HEK293 (cell line): ENCODE measurements around the gene TTC33.

Experiments
- CTCF ChIA-PET: fragments of 350-600 bp; formaldehyde crosslinking; extraction: SDS; loops from one replicate; lab custom pipeline; 2021; ENCODE audit warnings: antibody characterized with exemption; lab: Yijun Ruan, JAX
- POLR2A ChIA-PET: fragments of 300-600 bp; formaldehyde crosslinking; extraction: SDS; loops from one replicate; lab custom pipeline; 2020; ENCODE audit warnings: antibody characterized with exemption, inconsistent platforms; lab: Yijun Ruan, JAX
- H3K27ac ChIP-seq: fragments of 200-500 bp; sonication (Bioruptor generic); 2 replicates; pipeline ENCODE4 v1.5.1; 2014; ENCODE audit warnings: low read depth, low read length, control low read depth, inconsistent platforms; ENCODE audit errors: extremely low read depth
- H3K36me3 ChIP-seq, 2 experiments: fragments of 200-500 bp in 1 of 2; sonication (Bioruptor generic) in 1 of 2; 1 replicate in 1 of 2; 2 replicates in 1 of 2; pipeline ENCODE4 v1.5.1; 2014 to 2017; ENCODE audit warnings: inconsistent platforms in 2 of 2, low read length in 2 of 2; ENCODE audit not compliant: control insufficient read depth in 2 of 2, insufficient read depth in 1 of 2
- H3K4me1 ChIP-seq: fragments of 200-500 bp; sonication (Bioruptor generic); 2 replicates; pipeline ENCODE4 v1.5.1; 2014; ENCODE audit warnings: mild to moderate bottlenecking, low read length, inconsistent platforms; ENCODE audit not compliant: control insufficient read depth, insufficient read depth
- H3K4me3 ChIP-seq: 2 replicates; pipeline ENCODE4 v1.5.1; 2011; ENCODE audit warnings: low read depth, mild to moderate bottlenecking, control low read depth, low read length, moderate library complexity
- H3K9me3 ChIP-seq: fragments of 200-500 bp; sonication (Bioruptor generic); 2 replicates; pipeline ENCODE4 v1.5.1; 2014; ENCODE audit warnings: low read depth, low read length, inconsistent platforms; ENCODE audit not compliant: control insufficient read depth, insufficient read depth
- ATF2 ChIP-seq: fragments of 450-650 bp; formaldehyde crosslinking; IDR thresholded peaks from 2 replicates; pipeline ENCODE4 v1.5.1; 2016; ENCODE audit warnings: missing biosample characterization, missing genetic modification characterization, low read depth
- GLIS1 ChIP-seq: fragments of 450-650 bp; formaldehyde crosslinking; IDR thresholded peaks from 2 replicates; pipeline ENCODE4 v1.5.1; 2016; ENCODE audit warnings: missing biosample characterization, missing genetic modification characterization
- PRDM1 ChIP-seq: fragments of 450-650 bp; formaldehyde crosslinking; IDR thresholded peaks from 2 replicates; pipeline ENCODE4; 2016; ENCODE audit warnings: missing biosample characterization, missing genetic modification characterization
- SETDB1 ChIP-seq: IDR thresholded peaks from one replicate; pipeline ENCODE4 v1.6.1; 2017; ENCODE audit warnings: mild to moderate bottlenecking, low read length, moderate library complexity, mixed read lengths; ENCODE audit not compliant: insufficient read length
- WT1 ChIP-seq: fragments of 450-650 bp; formaldehyde crosslinking; IDR thresholded peaks from 2 replicates; pipeline ENCODE4 v1.5.1; 2016; ENCODE audit warnings: missing biosample characterization, missing genetic modification characterization
- YY2 ChIP-seq: fragments of 450-650 bp; formaldehyde crosslinking; IDR thresholded peaks from 2 replicates; pipeline ENCODE4 v1.5.1; 2016; ENCODE audit warnings: missing biosample characterization, missing genetic modification characterization
- ZBTB21 ChIP-seq: fragments of 450-650 bp; formaldehyde crosslinking; IDR thresholded peaks from 2 replicates; pipeline ENCODE4 v1.5.1; 2017; ENCODE audit warnings: missing biosample characterization, missing genetic modification characterization
- ZBTB6 ChIP-seq: fragments of 450-650 bp; formaldehyde crosslinking; IDR thresholded peaks from 2 replicates; pipeline ENCODE4 v1.5.1; 2017; ENCODE audit warnings: missing biosample characterization, missing genetic modification characterization
- ZIC2 ChIP-seq: fragments of 450-650 bp; formaldehyde crosslinking; IDR thresholded peaks from 2 replicates; pipeline ENCODE4 v1.5.1; 2016; ENCODE audit warnings: missing biosample characterization, missing genetic modification characterization
- ZNF132 ChIP-seq: fragments of 450-650 bp; formaldehyde crosslinking; IDR thresholded peaks from 2 replicates; pipeline ENCODE4 v1.5.1; 2017; ENCODE audit warnings: missing biosample characterization, missing genetic modification characterization, borderline replicate concordance
- ZNF202 ChIP-seq: fragments of 450-650 bp; formaldehyde crosslinking; IDR thresholded peaks from 2 replicates; pipeline ENCODE4 v1.5.1; 2016; ENCODE audit warnings: missing biosample characterization, missing genetic modification characterization, borderline replicate concordance
- ZNF26 ChIP-seq: fragments of 450-650 bp; formaldehyde crosslinking; IDR thresholded peaks from 2 replicates; pipeline ENCODE4 v1.5.1; 2016; ENCODE audit warnings: missing biosample characterization, missing genetic modification characterization
- ZNF280D ChIP-seq: fragments of 450-650 bp; formaldehyde crosslinking; IDR thresholded peaks from 2 replicates; pipeline ENCODE4 v1.5.1; 2016; ENCODE audit warnings: missing biosample characterization, missing genetic modification characterization
- ZNF341 ChIP-seq: fragments of 450-650 bp; formaldehyde crosslinking; IDR thresholded peaks from 2 replicates; pipeline ENCODE4; 2016; ENCODE audit warnings: low read depth, missing biosample characterization, missing genetic modification characterization
- ZNF433 ChIP-seq: fragments of 450-650 bp; formaldehyde crosslinking; IDR thresholded peaks from 2 replicates; pipeline ENCODE4 v1.5.1; 2016; ENCODE audit warnings: missing biosample characterization, missing genetic modification characterization, low read depth
- ZNF513 ChIP-seq: fragments of 450-650 bp; IDR thresholded peaks from 2 replicates; pipeline ENCODE4 v1.5.1; 2018; ENCODE audit warnings: missing biosample characterization, missing genetic modification characterization
- ZNF549 ChIP-seq: fragments of 450-650 bp; IDR thresholded peaks from 2 replicates; pipeline ENCODE4 v1.5.1; 2018; ENCODE audit warnings: missing biosample characterization, missing genetic modification characterization, mild to moderate bottlenecking, inconsistent platforms, moderate library complexity
- ZNF558 ChIP-seq: fragments of 450-650 bp; formaldehyde crosslinking; IDR thresholded peaks from 2 replicates; pipeline ENCODE4 v1.5.1; 2016; ENCODE audit warnings: missing biosample characterization, missing genetic modification characterization
- ZNF585B ChIP-seq: fragments of 450-650 bp; formaldehyde crosslinking; IDR thresholded peaks from 2 replicates; pipeline ENCODE4 v1.5.1; 2016; ENCODE audit warnings: missing biosample characterization, missing genetic modification characterization
- ZNF626 ChIP-seq: fragments of 450-650 bp; sonication (Bioruptor Pico); formaldehyde crosslinking; IDR thresholded peaks from 2 replicates; pipeline ENCODE4 v1.5.1; 2018; ENCODE audit warnings: missing biosample characterization, missing genetic modification characterization, inconsistent platforms
- ZNF645 ChIP-seq: fragments of 450-650 bp; formaldehyde crosslinking; IDR thresholded peaks from 2 replicates; pipeline ENCODE4; 2016; ENCODE audit warnings: missing biosample characterization, missing genetic modification characterization
- ZNF658 ChIP-seq: fragments of 450-650 bp; formaldehyde crosslinking; IDR thresholded peaks from 2 replicates; pipeline ENCODE4; 2016; ENCODE audit warnings: missing biosample characterization, missing genetic modification characterization
- ZNF76 ChIP-seq: fragments of 450-650 bp; formaldehyde crosslinking; IDR thresholded peaks from 2 replicates; pipeline ENCODE4; 2016; ENCODE audit warnings: low read depth, missing biosample characterization, missing genetic modification characterization, borderline replicate concordance

The TTC33 gene

GRCh38 chr5:40734986-40735385, 20.8 kb downstream of the TTC33 start (continued):
- no peak for TF ChIP-seq ZBTB6 (tag by site-specific recombination)
- TF ChIP-seq ZBTB21 (tag by site-specific recombination) = no peak
- no peak for TF ChIP-seq PRDM1
- TF ChIP-seq ZNF645 (tag by site-specific recombination) = no peak
- no peak for TF ChIP-seq ZNF132 (tag by site-specific recombination)
- TF ChIP-seq ZNF513 (tag by site-specific recombination) = no peak
- TF ChIP-seq, all 188 proteins: peak for 0

GRCh38 chr5:40733879-40734563, 21.7 kb downstream of the TTC33 start:
- no peaks in the 10 kb centered on the region for H3K9me3 ChIP-seq
- H3K36me3 ChIP-seq = peaks cover 0 to 8% of the 10 kb centered on the region in 2 experiments; a peak in 2 of 3 replicates
- H3K4me1 ChIP-seq = no peaks in the 10 kb centered on the region
- CTCF ChIA-PET = interaction anchor here (0.6 to 5.1 kb wide), 6 partner anchors 10 to 1020 kb away, joined by 3 to 18 read pairs (median 7); no protein-coding TSS in a partner anchor
- H3K4me3 ChIP-seq = no peak overlapping the region
- POLR2A ChIA-PET = no interaction called here
- no peak overlapping the region for H3K27ac ChIP-seq
- TF ChIP-seq ZNF202 (tag by site-specific recombination) (no peak), ZNF658 (no peak), GLIS1 (tag by site-specific recombination) (no peak), ZNF549 (tag by site-specific recombination) (no peak), ZNF558 (tag by site-specific recombination) (no peak), ATF2 (no peak), ZNF433 (tag by site-specific recombination) (no peak), ZNF626 (tag by site-specific recombination) (no peak), ZNF76 (no peak), ZNF280D (tag by site-specific recombination) (no peak), WT1 (tag by site-specific recombination) (no peak), ZNF341 (no peak), ZNF585B (tag by site-specific recombination) (no peak), YY2 (tag by site-specific recombination) (no peak), SETDB1 (no peak), ZNF26 (tag by site-specific recombination) (no peak), ZIC2 (tag by site-specific recombination) (no peak)
